ENCODE results near the gene PLCB2.

PLCB2 gene

DNA sequence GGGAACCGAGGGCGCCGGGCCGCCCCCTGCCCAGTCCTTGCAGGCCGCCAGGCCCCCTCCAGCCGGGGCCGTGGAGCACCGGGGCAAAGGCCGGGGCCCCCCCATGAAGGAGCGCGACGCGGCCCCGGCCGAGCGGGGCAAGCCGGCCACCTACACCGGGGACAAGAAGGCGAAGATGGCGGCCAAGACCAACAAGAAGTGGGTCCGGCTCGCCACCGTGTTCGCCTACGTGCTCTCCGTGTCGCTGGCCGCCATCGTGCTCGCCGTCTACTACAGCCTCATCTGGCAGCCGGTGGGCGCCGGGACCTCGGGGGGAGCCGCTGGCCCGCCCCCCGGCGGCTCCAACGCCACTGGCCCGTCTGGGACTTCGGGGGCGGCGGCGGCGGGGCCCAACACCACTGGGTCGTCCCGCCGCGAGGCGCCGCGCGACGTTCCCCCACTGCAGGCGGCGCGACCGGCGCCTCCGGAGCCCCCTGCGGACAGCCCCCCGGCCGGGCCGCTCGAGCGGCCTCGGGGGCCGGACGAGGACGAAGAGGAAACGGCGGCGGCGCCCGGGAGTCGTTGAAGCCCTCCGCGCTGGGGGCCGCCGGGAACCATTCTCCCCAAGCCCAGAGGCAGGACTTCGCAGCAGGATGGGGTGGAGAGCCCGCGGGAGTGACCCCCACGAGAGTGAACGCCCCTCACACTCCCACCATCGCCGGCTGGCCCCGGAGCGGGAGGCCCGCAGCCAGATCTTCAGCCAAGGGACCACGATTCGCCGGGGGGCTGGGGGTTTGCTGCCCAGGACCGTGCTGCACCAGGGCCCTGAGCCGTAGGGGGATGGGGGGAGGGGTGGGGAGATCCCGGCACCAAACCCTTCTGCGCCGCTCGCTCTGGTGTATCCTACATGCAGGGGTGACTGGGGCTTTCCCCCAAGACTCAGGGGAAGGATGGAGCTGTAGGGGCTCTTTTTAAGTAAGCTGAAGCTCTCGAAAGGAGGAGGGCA lies 16.5 kb upstream of the PLCB2 start:
- peak; percentile 45 to 51 for DNase-seq

DNA sequence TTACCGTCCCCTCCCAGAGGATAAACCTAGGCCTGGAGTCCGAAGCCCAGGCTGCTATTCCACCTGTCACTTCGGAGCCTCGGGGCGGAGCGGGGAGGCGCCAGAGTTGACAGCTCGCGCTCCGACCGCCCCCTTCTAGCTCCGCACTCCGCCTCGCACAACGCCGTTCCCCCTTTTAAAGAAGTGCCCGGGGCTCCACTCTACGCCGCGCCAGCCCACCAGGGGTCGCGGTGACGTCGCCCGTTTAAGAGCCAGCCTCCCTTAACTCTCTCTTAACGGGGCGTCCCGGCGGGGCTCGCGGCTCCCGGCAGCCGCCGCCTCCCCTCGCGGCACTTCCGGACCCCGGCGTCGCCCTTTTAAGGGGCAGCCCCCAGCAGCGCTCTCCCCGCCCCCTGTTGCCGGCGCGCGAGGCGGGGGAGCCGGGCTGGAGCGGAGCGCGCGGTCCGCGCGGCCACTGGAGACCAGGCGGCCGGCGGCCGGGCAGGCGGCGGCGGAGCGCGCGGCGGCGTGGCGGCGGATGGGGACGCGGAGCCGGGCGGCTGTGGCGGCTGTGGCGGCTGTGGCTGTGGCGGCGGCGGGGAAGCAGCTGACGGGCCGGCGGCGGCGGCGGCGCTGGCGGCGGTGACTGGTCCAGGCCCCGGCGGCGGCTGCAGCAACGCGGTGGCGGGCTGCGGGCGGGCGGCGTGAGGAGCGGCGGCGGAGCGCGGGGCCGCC lies 15.7 kb upstream of the PLCB2 start, which contains the start of gene INAFM2:
Gene INAFM2 (plus strand): TSS at position 454 of the 714 bp plus-strand sequence. CDS start 364 bp downstream, outside the sequence.
- DNase-seq, result peak; percentile 93 to 94

DNA sequence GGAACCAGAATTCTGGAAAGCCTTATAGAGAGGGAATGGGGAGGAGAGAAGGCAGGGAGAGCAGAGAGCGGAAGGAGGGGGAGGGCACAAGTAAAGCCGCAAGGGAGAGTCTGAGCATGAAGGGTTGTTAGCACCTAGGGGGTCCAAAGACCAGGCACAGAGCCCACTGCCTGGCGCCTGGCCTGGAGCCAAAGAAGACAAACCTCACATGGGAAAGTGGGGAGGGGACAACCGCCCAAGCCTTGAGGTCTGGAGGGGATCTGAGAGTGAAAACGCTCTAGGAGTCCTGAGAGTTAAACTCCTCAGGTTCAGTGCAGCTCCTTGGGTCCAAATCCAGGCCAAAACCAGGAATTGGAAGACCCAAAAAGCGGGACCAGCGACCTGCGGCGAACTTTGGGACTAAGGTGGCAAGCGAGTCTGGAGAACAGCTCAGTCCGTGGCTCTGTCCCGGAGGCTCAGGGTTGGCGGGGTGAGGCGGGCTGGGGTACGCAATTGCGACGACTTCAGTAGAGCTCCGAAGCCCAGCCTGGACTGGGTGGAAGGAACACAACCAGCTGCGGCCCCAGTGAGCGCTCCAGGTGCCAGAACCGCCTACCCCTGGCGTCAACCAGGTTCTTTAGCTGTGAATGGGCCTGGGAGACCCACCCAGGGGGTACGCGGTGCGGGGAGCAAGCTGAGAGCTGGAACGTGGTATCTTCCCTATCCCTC lies 14.9 kb upstream of the PLCB2 start:
- no peak for DNase-seq

DNA sequence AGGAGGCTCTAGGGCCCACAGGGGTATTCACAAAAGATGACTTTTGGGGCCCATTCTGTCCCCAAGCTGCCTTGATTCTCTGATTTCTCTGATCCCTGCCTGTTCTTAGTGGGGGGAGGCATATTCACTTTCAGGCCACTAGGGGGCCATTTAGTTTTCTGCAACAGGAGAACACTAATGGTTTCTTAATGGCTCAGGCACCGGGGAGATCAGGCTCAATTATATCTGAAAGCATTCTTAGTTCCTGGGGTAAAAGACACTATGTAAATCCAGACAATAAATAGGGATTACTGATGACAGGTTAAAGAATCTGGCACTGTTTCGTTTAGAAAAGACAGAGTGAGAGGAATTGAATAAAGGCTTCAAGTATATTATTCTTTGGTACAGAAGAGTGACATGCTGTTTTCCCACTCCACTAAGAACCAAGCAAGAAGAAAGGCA lies 13.2 kb upstream of the PLCB2 start:
- peak; percentile 55 to 57 for DNase-seq

DNA sequence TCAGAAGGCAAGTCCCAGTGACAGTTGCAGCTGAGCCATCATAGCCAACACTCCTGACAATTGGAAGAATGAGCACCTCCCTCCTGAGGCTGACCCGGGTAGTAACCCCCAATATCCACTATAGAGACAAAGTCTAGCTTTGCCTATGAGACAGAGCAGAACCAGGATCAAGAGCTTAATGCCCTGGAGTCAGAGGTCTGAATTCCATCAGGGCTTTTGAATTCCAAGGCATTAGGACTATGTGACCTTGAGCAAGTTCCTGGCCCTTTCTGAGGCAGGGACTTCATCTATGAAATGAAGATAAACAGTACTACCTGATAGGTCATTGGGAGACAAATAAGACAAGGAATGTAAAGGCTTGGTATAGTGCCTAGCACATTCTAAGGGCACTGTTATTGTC lies 12.7 kb upstream of the PLCB2 start:
- DNase-seq, result no peak

DNA sequence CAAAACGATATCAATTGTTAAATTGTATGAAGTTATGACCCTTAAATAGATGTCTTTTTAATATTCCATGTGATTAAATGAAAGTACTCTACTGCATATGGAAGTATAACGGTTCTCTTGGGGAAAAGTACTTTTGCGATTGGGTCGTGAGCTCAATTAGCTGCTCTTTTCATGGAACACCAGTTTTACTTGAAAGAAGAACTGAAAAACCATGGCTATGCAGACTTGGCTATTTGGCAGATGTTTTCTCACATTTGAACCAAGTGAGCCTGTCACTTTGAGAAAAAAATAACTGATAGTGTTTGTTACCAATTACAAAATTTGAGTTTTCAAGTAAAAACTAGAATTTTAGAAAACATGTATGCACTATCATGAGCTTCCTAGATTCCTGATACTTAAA lies 9.8 kb upstream of the PLCB2 start:
- no peak for DNase-seq

DNA sequence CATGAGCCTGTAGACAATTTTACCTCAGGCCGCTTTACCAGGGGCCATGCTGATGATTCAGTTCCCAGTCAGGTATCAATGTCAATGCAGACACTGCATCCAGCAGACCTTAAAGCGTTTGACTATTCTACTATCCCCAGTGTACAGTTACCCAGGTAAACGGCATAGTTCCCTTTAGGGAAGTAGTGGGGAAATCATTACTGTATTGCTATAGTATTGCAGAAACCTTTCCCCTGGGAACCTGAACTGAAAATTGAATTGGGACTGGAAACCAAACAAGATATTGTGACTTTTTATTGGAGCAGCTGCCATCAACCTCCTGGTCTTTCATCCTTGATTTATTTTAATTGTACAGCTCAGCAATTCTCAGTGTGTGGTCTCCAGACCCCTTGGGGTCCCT lies 9.2 kb upstream of the PLCB2 start:
- DNase-seq, result no peak

DNA sequence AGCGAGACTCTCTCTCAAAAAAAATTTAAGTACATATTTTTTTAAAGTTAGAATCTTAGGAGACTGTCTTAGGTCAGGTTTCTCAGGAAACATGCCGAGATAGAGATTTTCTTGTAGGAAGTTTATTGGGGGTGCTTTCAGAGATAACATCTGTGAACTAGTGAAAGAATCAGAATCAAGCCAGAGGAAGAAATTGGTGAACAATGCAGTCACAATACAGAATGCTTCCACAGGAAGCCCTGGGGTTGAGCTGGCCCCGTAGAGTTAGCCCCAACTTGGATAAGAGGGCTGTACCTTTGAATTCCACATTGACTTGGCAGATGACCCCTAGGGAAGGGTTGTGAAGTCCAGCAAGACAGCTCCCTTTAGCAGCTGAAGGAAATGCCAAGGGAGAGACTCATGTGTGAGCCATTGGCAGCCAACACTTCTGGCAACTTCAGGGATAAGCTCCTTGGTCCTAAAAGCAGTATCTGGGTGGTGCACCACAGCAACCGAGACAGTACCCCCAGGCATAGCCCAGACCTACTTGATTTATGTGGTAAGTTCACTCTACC lies 7.1 kb upstream of the PLCB2 start:
- DNase-seq, result no peak

DNA sequence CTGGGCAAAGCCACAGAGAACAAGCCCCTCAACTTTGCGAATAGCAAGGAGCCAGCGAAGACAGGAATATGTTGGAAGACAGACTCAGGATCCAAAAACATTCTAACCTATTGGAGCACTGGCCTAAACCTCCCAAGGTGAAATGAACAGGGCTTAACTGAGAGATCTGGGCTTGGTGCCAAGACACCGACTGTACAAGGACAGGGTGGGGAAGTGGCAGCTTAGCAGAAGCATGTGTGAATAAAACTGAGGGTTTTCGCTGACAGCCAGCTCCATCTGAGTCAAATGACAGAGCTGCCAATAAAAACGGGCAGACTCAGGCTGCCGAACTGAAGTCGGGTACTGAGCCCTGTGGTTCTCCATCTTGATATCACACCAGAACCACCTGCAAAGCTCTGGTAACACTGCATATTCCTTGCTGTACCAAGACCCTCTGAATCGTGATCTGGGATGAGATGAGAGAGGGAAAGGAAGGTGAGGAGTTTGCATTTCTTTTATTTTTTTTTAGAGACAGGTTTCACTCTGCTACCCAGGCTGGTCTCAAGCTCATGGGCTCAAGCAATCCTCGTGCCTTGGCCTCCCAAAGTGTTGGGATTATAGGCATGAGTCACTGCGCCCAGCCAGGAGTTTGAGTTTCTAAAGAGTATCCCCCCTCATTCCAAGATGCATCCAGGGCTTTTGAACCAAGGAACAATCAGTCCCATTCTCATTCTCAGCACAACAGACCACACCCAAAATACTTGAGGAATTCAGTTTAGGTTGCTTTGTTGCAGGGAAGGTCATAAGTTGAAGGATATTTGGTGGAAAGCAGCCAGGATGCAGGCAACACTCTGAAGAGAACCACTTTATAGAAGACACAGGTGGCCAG lies 6.0 kb upstream of the PLCB2 start:
- DNase-seq, result no peak

DNA sequence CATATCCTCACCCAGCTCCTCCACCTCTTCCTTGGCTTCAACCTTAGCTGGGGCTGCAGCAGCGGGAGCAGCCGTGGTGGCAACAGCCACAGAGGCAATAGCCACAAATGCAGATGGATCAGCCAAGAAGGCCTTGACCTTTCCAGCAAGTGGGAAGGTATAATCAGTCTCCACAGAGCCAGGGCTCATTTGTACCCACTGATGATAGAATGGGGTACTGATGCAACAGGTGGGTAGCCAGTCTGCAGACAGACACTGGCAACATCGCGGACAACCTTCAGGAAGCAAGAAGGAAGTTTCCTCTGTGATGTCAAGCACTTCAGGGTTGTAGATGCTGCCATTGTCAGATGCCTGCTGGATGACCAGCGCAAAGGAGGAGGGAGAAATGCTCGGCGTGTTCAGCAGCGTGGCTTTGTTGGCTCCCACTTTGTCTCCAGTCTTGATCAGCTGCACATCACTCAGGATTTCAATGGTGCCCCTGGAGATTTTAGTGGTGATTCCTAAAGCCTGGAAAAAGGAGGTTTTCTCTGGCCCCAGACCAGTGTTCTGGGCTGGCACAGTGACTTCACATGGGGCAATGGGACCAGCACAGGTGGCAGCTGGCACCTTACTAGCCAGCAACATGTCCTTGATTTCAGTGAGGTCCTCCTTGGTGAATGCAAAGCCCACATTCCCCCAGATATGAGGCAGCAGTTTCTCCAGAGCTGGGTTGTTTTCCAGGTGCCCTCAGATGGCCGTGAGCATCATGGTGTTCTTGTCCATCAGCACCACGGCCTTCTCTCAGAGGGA lies 4.8 kb upstream of the PLCB2 start:
- DNase-seq, result no peak

DNA sequence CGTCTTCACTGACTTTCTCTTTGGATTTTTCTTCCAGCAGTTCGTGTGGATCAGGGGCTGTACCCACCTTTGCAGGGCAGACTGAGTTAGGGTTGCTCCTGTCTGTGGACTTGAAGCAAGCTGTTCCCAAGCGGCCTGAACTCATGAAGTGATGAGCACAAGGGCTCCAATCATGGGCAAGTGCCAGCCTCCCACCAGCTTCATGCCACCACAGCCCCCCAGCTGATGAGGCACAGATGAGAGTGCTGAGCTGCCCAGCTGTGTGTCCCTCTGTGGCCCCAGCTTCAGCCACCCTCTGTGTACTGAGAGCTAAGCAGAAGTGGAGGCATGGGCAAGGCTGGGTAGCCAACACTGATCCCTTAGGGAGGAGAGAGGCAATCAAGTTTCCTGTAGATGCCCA lies 3.3 kb upstream of the PLCB2 start:
- no peak for DNase-seq

DNA sequence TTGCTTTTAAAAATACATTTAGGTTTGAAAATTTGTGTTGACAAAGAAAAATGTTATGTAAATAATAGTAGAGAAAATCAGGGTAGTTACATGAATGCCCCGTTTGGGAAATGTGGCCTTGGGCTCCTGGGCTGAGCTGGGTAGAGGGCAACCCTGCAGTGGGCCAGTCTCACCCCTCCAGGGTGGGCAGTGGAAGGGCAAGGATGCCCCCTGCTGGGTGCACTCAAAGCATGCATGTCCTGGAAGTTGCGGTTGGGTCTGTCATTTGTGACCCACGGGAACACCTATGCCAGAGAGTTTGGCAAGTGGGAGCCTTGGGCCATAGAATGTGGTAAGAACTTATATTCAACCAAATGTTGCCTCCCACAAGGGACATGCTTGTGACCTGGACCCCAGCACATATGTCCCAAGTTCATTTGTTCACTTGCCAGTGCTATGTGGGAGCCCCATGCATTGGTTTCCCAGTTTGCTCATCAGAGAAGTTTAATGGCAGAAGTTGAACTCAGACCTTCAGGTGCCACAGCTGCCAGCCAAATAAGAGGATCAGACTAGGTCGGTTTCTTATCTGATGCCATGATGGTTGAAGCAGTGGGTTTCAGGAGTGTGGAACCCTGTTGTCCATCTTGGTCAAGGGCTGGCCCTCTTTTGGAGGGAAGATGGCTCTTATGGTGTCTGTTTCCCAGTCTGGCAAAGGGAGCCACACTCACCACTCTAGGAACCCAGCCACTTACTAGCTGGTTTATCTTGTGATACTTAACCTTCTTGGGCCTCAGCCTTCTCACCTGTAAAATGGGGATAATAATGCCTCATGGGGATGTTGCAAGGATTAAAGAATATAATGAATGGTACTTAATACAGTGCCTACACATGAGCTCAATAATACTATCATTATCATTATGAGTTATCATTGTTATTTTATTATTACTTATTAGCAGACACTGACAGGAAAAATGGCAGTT lies 2.5 kb upstream of the PLCB2 start:
- peak; percentile 80 to 83 for DNase-seq

DNA sequence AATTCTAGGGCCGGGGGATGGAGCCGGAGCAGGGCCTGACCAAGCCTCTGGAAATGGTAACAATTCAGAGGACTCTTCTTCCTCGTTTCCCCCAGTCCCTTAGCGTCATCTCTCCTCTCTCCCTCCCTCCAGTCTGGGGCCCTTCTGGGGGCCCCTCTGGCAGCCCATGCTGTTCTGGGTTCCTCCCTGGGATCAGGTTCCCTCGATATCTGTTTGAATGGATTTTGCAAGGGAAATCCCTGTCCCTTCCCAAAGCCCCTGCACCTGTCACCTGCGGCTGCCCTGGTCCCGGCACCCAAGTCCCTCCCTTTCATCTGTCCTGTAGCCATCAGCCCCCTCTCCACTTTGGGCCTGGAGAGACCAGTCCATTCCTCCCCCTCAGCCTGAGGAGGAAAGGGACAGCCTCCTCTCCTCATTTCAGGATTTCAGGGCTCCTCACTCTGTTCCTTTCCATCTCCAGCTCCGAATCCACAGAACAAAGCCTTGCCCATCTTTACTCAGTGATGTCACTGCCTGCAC lies 1.7 kb upstream of the PLCB2 start:
- DNase-seq, result no peak

DNA sequence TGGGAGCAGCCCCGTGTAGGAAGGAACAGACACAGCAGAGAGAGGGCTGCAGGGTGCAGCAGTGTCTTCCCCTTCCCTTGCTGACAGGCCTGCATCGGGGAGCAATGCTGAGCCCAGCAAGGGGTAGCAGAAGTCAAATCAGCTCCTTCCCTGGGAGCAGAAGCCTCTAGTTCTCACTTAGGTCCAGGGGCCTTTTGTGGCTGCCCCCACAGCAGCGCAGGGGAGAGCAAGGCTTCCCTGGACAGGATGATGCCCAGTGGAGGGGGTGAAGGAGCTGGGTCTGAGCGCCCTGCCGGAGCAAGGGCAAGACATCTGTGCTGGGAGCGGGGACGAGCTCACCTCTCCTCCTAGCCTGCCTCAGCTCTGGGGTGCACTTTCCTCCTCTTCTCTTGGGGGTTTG lies 827 bp downstream of the PLCB2 start:
- peak; percentile 44 to 48 for DNase-seq

DNA sequence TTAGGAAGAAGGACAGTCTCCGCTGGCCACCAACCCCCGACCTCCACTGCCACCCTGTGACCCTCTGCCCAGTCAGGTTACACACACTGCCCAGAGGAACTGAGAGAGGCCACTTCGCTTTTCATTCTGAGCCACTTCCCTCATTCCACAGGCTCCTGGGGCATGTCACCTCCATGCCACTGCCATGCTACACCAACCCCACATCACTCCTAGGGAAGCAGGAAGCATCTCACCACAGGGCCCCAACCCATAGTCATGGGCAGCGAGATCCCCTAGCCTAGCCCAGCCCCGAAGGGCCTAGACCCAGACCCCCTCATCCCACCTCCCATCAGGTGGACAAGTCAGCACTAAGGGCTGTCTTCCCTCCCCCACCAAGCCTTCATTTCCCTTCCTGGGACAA lies 1.4 kb downstream of the PLCB2 start:
- no peak for DNase-seq

DNA sequence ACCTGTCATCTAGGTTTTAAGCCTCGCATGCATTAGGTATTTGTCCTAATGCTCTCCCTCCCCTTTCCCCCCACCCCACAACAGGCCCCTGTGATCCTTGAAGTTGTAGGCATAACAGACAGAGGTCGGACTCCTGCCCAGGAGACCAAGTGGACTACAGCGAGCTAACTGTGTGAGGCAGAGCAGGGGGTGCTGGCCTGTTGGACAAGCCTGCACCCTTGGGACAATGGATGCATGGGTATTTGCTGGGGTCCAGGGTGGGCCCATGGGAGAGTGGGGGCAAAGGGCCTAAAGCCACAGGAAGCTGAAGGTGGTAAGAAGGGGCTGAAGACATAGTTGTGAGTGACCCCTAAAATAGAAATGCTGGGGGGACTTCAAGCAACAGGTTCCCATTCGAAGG lies 2.5 kb downstream of the PLCB2 start:
- no peak for DNase-seq

DNA sequence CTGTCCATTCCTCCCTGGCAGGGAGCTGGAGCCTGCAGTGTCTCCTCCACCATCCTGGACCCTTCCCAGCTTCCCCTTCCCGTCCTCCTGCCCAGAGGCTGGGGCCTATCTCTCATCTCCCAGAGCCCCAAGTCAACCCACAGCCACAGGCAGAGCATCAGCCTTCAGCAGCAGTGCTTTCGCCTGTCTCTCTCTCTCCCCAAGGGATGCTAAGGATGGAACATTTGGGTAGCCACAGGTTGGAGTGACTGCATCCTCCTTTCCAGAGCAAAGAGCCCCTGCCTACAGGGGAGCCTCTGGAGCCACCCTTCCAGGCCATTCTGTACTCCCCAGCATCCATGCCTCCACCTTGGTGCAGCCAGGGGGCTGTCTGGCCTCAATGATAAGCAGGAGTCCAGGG lies 4.2 kb downstream of the PLCB2 start:
- DNase-seq, result no peak

DNA sequence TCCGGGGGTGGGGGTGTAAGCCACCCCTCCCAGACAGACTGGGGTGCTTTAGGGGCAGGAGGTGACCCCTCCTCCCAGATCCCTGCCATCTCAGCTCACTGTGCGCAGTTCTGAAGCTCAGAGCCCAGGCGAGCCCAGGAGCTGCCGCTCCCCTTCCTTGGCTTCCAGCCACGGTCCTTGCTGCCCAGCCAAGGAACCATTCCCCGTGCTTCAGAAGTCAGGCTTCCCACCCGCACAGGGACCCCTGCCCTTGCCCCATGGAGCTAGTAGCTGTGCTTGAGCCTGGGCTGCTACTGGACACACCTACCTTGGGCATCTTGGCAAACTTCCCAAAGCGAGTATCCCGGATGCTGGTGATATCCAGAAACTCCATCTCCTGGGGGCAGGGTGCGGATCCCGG lies 4.8 kb downstream of the PLCB2 start:
- DNase-seq, result no peak

DNA sequence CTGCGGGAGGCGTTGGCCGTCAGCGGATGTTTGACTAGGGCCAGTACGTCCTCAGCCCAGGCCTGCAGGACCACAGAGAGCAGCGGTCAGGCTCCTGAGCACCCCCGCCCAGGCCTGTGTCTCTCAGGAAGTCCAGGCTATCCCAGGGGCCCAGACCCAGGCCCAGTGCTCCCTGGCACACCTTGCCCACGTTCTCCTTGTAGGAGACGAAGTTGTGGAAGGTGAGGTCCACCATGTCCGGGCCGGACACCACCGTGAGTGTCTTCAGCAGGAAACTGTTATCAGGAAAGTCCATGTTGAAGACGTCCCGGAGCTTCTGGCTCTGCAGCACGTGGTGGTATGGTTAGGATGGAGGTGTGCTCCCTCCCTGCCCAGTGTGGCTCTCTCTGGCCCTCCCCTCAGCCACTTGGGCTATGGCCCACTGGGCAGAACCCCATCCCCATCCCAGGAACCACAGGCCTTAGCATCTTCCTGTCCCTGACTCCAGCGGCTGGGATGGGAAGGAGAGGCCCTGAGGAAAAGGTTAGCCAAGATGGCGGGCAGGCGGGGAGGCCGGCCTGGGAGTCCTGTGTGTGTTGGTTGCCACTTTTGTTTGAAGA lies 5.3 kb downstream of the PLCB2 start:
- DNase-seq, result no peak

Measured in activated T-cell treated with anti-CD3 and anti-CD28 coated beads, Interleukin-2, amount 50 U/mL, for 48 hours (primary cell).